HL-60 (cell line): Measurements from ENCODE around the gene KIAA0319L.
A peak's percentile ranks its signal among the peaks of the same experiment; 100 is the strongest.

Experiments used
- DNase-seq, 2 experiments: peaks; one replicate each; pipeline ENCODE4 v3.0.0-alpha.2; 2010 to 2020; ENCODE audit warnings: low read depth in 1 of 2, low spot score in 1 of 2
- H3K27ac ChIP-seq: fragments of 250-450 bp; sonication (Bioruptor Pico); replicated peaks from 2 replicates; pipeline ENCODE4 v1.5.1; 2020; ENCODE audit warnings: mild to moderate bottlenecking, moderate library complexity
- H3K27me3 ChIP-seq: fragments of 250-450 bp; sonication (Bioruptor Pico); 2 replicates; pipeline ENCODE4 v1.5.1; 2021; ENCODE audit warnings: mild to moderate bottlenecking, moderate library complexity; ENCODE audit not compliant: insufficient read depth, poor library complexity, severe bottlenecking
- H3K4me3 ChIP-seq: replicated peaks from 2 replicates; pipeline ENCODE4 v1.5.1; 2011; ENCODE audit warnings: mild to moderate bottlenecking, control low read depth, low read length; ENCODE audit not compliant: insufficient read depth
- CTCF ChIP-seq: IDR thresholded peaks from one replicate; pipeline ENCODE4 v1.5.1; 2011; ENCODE audit warnings: low read length, control low read depth, inconsistent platforms; ENCODE audit not compliant: insufficient read depth
- GABPA ChIP-seq: IDR thresholded peaks from 2 replicates; pipeline ENCODE4 v1.6.1; 2012; ENCODE audit warnings: low read depth
- POLR2AphosphoS5 ChIP-seq: IDR thresholded peaks from 2 replicates; pipeline ENCODE4 v1.6.1; 2012; ENCODE audit warnings: low read depth
- SPI1 ChIP-seq: IDR thresholded peaks from 2 replicates; pipeline ENCODE4 v1.6.1; 2012; ENCODE audit warnings: low read depth, mild to moderate bottlenecking, borderline replicate concordance
- TF ChIP-seq, protein P1 (sequence below): IDR thresholded peaks from 2 replicates; pipeline ENCODE4 v1.6.1; 2012; ENCODE audit warnings: low read depth; ENCODE audit not compliant: insufficient replicate concordance

The KIAA0319L gene

GRCh38 chr1:35451125-35451528 is 106.1 kb downstream of the KIAA0319L start:
- TF ChIP-seq CTCF: peak; percentile 93
- TF ChIP-seq, protein P1, sequence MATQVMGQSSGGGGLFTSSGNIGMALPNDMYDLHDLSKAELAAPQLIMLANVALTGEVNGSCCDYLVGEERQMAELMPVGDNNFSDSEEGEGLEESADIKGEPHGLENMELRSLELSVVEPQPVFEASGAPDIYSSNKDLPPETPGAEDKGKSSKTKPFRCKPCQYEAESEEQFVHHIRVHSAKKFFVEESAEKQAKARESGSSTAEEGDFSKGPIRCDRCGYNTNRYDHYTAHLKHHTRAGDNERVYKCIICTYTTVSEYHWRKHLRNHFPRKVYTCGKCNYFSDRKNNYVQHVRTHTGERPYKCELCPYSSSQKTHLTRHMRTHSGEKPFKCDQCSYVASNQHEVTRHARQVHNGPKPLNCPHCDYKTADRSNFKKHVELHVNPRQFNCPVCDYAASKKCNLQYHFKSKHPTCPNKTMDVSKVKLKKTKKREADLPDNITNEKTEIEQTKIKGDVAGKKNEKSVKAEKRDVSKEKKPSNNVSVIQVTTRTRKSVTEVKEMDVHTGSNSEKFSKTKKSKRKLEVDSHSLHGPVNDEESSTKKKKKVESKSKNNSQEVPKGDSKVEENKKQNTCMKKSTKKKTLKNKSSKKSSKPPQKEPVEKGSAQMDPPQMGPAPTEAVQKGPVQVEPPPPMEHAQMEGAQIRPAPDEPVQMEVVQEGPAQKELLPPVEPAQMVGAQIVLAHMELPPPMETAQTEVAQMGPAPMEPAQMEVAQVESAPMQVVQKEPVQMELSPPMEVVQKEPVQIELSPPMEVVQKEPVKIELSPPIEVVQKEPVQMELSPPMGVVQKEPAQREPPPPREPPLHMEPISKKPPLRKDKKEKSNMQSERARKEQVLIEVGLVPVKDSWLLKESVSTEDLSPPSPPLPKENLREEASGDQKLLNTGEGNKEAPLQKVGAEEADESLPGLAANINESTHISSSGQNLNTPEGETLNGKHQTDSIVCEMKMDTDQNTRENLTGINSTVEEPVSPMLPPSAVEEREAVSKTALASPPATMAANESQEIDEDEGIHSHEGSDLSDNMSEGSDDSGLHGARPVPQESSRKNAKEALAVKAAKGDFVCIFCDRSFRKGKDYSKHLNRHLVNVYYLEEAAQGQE: no peak
- no peaks in the 10 kb centered on the region for H3K27me3 ChIP-seq
- no peak overlapping the region for H3K4me3 ChIP-seq
- DNase-seq: peak; percentile 43 to 89
- peak overlapping the region; percentile 94 for H3K27ac ChIP-seq

- TF ChIP-seq GABPA: no peak
- TF ChIP-seq POLR2AphosphoS5: no peak
- no peak for TF ChIP-seq CTCF
- TF ChIP-seq, protein P1: no peak
- TF ChIP-seq SPI1: no peak
- Histone ChIP-seq H3K27me3 (no peaks in the 10 kb centered on the region), H3K27ac (peak overlapping the region; percentile 94), H3K4me3 (no peak overlapping the region)
- DNase-seq: no peak
Observed at GRCh38 chr1:35449334-35450008, 107.7 kb downstream of the KIAA0319L start.

GRCh38 chr1:35448344-35448801 is 108.8 kb downstream of the KIAA0319L start:
- DNase-seq: peak; percentile 75 to 83
- H3K27ac ChIP-seq: peak overlapping the region; percentile 94
- H3K27me3 ChIP-seq: no peaks in the 10 kb centered on the region
- H3K4me3 ChIP-seq: no peak overlapping the region
- TF ChIP-seq, protein P1: no peak
- TF ChIP-seq CTCF: no peak
- TF ChIP-seq SPI1: no peak
- TF ChIP-seq POLR2AphosphoS5: no peak
- no peak for TF ChIP-seq GABPA
